ENCODE measurements around the gene LRRTM1.

The LRRTM1 gene

DNA sequence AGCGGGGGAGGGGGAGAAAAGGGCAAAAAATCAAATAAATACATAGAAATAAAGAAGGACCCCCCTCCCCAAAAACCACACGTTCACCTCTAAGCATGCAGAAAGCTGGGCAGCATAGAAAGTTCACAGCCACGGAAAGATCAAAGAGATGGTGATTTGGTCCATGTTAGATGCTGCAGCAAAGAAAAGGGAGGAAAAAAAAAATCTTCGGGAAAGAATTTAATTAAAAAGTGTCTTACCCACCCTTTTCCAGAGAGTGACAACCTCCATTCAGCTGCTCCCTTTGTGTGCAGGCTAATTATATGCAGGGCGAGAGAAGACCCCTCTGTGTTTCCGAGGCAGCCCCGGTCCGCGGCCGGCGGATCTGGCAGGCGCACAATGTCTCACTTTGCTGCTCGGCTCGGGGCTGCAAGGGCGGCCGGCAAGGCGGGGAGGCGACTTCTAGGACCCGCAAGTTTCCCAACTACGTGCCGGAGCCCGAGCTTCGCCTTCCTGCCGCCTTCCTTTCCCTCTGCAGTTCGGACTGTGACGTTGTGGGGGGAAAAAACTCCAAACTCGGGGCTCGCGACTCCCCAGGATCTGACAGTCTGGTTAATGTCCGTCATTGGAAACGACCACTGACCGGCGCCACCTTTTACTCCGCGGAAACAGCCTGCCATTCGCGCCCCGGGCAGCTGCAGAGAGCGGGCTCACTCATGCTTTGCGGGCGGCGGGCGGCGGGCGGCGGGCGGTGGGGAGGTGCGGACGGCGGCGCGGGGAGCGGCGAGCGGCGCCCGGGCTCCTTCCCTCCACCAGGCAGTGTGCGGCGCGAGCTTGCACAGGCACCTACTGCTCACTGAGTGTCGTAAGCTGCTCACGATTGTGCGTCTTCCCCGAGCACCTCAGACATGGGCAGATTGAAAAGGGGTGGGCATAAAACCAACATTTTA lies at the start of gene LRRTM1:
TSS of gene LRRTM1 (minus strand) at position 844 of the 929 bp plus-strand sequence. CDS start 933 bp downstream, outside the sequence.
- DNase-seq, result no peak

- no peak for DNase-seq
These were observed 46.7 kb upstream of the LRRTM1 start for GRCh38 chr2:80351231-80351630.

GRCh38 chr2:80348953-80349352 lies 44.4 kb upstream of the LRRTM1 start:
- no peak for DNase-seq

DNA sequence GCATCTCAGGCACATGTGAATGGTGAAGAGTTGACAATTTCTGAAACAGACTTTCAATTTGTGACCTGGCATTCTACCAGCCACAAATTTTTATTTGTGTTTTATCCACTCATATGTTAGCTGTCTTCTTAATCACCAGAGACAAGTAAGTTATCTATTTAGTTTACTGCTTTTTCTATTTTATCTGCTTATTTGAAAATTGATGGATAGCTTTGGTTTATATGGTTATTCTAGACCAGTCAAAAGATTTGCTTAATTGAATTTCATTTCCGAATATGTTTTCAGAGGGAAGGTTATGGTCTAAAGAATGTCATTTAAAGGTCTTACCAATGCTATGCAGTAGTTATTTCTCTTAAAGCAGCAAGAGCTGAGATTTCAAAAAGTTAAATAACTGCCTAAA lies 43.5 kb upstream of the LRRTM1 start:
- DNase-seq, result no peak

GRCh38 chr2:80340022-80340421 lies 35.5 kb upstream of the LRRTM1 start:
- DNase-seq, result no peak

GRCh38 chr2:80338794-80339193 lies 34.2 kb upstream of the LRRTM1 start:
- DNase-seq, result no peak

DNA sequence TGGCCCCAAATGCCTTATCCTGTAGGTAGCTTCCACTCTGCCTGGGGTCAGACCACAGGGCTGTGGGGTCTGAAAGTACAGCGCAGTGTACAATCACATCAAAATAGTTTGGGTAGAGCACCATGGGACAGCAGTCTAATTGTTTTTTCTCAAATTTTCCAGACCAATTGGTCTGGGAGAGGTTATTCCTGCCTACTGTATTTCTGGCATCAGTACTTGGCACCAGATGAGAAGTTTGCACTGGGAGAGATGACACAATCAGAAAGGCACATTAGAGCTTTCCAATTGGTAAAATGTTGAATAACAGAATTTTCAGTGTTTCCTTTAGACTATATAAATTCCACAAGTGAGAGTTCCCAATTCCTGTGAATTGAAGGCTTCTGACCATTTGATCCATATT lies 30.9 kb upstream of the LRRTM1 start:
- no peak for DNase-seq

DNA sequence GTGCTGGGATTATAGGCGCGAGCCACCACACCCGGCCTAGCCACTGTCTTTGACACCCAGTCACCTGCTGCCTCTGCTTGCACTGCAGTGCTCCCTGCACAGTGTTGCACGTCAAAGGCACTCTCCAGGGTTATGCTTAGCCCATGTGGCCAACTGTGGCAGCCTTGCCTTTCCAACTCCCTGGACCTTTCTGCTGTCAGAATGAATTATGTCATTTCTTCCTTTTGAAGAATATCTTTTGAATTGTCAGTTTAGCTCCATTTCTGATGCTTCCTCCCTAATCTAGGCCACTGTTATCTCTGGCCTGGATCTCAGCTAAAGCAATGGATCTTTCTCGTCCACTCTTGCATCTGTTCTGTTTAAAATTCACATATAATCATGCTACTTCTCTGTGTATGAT lies 29.3 kb upstream of the LRRTM1 start:
- DNase-seq, result no peak

- DNase-seq, result no peak
These were observed 26.2 kb upstream of the LRRTM1 start for GRCh38 chr2:80330527-80331450.

DNA sequence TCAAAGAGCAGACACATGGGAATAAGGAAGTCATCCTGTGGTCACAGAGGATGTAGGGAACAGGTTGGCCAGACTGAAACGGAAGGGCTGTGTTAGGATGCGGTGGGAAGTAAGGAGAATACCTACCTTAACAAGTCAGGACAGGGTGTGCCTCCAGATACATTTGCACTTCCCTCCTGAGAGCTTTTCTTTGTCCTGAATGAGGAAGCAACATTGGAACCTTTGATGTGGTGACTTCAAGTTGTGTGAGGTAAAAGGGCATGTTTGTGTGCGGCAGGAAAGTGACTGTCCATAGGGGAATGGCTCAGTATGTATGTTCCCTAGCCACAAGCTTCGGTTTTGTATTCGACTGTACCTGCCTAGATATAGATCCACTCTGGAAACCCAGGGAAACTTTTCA lies 24.9 kb upstream of the LRRTM1 start:
- no peak for DNase-seq

DNA sequence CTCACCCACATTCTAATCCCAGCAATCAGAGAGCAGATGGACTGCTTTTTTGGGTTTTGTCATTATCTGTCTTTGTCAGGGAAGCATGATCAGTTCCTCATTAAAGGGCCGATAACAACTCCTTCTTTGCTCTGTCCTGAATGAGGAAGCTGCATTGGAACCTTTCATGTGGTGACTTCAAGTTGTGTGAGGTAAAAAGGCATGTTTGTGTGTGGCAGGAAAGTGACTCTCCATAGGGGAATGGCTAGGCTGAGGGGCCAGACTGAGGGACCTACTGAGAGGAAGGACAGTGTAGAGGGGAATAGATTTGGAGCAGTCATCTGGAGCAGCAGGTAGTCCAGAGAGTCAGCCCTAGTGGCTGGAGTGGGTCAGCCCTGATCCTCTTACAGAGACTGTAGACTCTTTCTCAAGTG lies 23.6 kb upstream of the LRRTM1 start:
- DNase-seq, result no peak

- DNase-seq, result no peak
These were observed 22.3 kb upstream of the LRRTM1 start for GRCh38 chr2:80326861-80327260.

- no peak for DNase-seq
These were observed 21.7 kb upstream of the LRRTM1 start for GRCh38 chr2:80326214-80326613.

DNA sequence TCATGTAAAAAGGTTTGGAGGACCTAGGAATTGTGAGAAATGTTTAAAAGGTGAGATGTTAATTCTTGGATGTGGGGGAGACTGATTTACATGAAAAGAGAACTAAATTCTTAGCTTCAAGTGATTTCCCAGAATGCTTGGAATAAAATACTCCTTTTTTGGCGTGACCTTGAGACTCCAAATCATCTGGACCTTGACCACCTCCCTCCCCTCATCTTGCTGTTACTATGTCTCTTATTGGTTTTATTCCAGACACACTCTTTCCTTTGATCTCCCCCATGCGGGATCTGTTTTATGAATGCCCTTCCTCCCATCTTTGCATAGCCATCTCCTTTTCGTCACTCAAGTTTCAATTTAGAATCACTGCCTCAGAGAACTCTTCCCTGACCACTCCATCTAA lies 20.0 kb upstream of the LRRTM1 start:
- DNase-seq, result no peak

GRCh38 chr2:80323610-80324009 lies 19.1 kb upstream of the LRRTM1 start:
- no peak for DNase-seq

DNA sequence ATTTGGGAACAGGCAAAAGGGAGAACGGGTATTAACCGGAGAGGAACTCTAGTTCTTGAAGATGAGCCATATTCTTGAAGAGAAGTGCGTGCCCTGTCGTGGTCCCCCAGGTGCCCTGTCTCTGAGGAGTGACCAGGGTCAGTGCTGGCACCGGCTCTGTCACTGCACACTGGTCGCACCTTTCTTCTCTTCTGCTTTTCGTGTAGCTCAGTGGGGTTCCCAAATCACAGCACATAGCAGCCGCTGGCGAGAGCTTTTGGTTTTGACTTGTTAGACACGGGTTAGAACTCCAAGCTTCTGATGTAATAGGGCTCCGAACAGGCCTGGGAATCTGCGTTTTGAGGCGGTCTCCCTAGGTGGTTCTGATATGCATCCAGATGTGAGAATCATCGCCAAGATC lies 18.4 kb upstream of the LRRTM1 start:
- DNase-seq, result no peak

- no peak for DNase-seq
These were observed 17.9 kb upstream of the LRRTM1 start for GRCh38 chr2:80322311-80322920.

GRCh38 chr2:80312282-80312839 lies 7.8 kb upstream of the LRRTM1 start:
- no peak for DNase-seq

DNA sequence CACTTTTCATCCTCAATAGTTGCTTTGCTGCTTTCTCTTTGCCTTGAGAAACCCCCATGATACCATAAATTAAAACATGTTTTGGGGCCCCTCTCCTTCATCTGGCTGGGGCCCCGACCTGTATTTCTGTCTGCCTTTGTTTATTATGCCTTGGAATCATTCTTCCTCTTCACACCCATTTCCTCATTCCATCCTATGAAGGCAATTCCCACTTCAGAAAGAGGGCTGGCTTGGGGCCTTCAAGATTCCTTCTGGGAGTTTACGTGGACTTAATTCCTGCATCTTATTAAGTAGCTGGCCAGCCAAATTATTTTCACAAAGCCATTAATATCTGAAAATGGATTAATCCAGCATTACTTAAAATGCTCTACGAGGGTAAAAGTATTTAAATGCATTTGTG lies 6.8 kb upstream of the LRRTM1 start:
- no peak for DNase-seq

- DNase-seq, result no peak
These were observed 1.3 kb downstream of the LRRTM1 start for GRCh38 chr2:80303006-80303908.

DNA sequence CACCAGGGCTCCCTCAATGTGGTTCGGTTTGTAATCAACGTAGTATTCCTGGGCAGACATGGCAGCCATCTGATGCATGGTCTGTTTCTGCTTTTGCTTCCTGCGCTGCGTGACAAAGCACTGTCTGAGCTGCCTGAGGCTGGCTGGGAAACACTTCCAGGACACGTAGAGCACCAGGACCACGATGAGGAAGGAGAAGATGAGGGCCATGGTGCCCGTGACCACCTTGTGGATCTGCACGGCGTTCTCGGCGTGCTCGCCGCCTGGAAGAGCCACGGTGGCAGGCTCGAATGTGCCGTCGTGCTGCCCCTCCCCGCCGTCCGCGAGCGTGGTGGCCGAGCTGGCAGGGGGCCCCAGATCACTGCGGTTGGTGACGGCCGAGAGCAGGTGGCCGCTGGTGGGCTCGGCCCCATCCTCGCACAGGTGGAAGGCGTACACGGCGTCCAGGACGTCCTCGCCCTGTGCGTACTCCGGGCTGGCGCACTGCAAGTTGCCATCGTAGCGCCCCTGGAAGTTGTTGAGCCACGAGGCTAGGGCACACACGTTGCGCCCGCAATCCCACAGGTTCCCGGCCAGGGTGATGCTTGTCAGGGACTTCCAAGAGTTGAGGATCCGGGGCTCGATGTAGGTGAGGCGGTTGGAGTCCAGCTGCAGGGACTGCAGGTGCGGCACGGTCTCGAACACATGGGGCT lies 2.1 kb downstream of the LRRTM1 start:
- DNase-seq, result no peak

All from stimulated activated CD4-positive, alpha-beta T cell treated with anti-CD3 and anti-CD28 coated beads, Interleukin-4, amount 100 ng/mL, for 24 hours (primary cell).